Inflammatory macrophage treated with lipopolysaccharide for 4 hours (primary cell): ENCODE results near the gene ANKZF1.
A peak's percentile ranks its signal among the peaks of the same experiment; 100 is the strongest.

Experiments
- DNase-seq: peaks from one replicate; pipeline ENCODE4 v3.0.0-alpha.2; 2020

Gene ANKZF1

DNA sequence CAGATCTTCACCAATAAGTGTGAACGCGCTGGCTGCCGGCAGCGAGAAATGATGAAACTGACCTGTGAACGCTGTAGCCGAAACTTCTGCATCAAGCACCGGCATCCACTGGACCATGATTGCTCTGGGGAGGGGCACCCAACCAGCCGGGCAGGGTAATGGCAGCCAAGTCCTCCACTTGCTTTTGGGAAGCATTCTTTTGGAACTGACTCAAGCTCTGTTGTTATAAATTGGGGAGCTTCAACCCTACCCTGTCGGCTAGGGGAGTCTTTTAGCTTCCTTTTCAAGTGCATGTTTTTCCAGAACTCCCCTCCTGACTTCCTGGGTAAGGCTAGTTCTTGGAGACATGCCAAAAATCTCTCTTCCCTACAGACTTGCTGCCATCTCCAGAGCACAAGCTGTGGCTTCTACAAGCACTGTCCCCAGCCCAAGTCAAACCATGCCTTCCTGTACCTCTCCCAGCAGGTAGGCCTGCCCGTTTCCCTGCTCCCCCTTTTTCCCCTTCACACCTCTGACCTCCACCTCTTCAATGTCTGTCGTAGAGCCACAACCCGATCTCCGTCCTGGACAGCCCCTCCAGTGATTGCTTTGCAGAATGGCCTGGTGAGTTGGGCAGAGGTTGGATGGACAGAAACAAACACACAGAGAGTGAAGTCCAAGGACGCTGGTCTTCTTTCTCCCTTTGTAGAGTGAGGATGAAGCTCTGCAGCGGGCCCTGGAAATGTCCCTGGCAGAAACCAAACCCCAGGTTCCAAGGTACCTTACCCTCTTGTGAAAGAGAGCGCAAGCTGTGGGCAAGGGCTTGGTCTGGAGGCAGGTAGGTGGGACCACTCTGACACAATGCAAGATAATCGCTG, 21.5 kb upstream of the ANKZF1 start:
- DNase-seq, result no peak

- no peak for DNase-seq
These were observed 20.1 kb upstream of the ANKZF1 start for GRCh38 chr2:219209236-219210195.

DNA sequence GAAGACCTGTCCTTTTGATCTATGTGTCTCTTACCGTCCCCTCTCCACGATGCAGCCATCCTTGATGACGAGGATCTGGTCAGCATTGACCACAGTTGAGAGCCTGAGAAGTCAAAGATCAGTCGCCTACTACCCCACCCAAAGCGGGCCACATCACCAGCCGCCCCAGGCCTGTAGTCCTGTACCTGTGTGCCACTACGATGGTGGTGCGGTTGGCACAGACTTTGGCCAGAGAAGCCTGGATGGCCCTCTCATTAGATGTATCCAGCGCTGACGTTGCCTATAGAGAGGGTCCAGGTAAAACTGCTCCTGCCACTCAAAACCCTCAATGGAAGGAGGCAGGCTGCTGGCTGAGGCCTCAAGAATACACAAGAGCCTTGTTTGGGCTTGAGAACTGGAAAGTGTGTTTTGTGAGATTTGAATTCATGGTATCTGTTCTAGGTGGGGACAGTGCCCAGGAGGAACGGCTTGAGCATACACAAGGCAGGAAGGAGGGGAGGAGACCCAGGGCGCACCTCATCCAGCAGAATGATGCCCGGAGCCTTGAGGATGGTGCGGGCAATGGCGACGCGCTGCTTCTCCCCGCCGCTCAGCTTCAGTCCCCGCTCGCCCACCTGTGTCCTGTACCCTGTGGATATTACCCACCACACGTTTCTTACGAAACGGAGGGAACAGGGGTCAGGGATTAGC, 19.3 kb upstream of the ANKZF1 start:
- no peak for DNase-seq

DNA sequence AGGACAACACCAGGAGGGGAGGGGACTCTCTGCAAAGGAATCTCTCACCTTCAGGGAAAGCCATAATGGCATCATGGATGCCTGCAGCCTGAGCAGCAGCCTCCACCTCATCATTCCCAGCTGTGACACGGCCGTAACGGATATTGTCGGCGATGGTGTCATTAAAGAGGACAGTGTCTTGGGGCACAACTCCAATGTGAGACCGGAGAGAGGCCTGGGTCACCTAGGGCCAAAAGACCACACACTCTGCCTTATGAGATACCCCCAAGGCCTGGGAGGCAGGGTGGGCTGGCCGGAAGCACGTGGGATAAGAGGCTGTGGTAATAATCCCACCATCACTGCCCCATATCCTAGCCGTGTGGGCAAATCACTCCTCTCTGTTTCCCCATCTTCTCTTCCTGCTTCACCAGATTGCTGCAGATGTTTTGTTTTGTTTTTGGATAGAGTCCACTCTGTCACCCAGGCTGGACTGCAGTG, 18.7 kb upstream of the ANKZF1 start:
- DNase-seq, result no peak

- no peak for DNase-seq
These were observed 16.6 kb upstream of the ANKZF1 start for GRCh38 chr2:219213026-219213415.

DNA sequence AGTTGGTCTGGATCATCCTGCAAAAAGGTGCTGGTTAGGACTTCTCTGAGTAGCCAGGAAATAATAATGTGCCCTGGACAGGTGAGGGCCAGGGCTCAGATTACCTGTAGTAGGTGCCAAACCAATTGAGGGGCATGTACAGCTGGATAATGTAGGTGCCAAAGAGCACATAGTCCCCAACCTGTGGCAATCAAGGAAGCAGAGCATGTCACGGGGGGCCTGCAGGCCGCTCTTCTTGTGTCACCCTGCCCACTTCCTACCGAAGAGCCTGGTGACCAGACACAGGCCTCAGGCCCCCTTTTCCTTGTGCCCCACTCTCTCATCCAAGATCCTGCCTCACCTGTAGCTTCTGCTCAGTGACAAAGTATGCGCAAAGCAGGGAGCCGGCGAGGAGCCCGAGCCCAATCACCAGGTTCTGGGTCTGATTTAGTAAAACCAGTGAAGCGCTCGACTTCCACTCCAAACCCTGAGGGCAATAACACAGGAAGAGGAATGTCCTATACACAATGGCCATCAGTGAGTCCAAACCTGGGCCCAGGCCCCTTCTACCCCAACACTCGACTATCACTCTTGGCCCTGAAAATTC, 16.0 kb upstream of the ANKZF1 start:
- no peak for DNase-seq

DNA sequence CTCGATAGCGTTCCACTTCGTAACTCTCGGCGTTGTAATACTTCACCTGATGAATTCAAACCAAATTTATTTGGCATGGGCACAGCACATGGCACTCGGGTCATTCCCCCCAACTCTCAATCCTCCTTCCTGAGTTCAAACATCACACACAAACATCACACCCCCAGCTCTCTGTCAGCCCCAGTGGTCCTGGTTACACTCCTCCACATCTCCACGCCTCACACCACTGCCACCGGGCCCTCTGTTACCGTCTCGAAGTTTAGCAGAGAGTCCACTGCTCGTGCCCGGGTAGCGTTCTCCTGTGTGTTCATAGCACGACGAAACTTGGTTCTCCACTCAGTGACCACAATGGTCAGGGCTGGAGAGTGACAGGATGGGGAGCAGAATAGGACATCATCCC, 15.5 kb upstream of the ANKZF1 start:
- DNase-seq, result no peak

DNA sequence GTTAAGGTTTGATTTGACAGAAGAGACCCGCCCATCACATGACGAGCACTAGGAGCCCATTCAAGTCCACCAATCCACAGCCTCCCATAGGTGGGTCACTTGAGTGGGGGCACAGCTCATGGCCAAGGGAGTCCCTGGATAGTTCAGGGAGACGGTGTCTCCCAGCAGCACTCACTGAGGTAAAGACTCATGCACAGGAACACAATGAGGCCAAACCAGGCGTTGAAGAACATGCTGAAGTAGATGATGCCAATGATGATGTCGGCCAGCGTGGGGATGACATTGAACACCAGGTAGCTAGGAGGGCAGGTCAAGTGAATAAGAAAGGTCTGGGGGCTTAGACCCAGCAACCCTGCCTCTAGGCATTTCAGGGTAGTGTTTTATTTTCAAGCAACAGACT, 14.8 kb upstream of the ANKZF1 start:
- DNase-seq, result no peak

DNA sequence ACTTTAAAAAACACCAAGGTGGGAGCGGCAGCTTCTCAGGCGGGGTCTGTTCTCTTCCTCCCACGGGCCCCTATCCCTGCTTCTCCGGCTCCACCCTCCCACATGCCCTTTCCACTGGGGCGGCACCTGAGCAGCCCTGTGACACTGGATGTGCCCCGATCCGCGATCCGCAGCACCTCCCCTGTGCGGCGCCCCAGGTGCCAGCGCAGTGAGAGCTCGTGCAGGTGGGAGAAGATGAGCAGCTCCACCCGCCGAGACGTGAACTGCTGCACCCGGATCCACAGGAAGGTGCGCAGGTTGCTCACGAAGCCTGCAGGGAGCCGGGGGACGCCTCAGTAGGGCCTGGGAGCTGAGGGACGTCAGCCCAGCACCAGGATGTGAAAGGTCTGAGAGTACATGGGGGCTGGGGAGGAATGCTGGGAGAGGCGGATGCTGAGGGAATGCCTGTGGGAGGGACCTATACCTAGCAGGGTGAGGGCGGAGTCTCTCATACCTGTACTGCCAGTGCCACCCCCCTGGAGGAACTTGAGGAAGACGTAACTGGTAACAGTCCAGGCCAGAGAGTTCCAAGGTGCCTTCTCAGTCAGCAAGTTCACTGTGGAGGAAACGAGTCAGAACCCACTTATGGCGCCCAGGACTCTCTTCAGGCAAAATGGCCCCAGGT, 13.6 kb upstream of the ANKZF1 start:
- no peak for DNase-seq

- DNase-seq, result no peak
These were observed 13.1 kb upstream of the ANKZF1 start for GRCh38 chr2:219216535-219216915.

DNA sequence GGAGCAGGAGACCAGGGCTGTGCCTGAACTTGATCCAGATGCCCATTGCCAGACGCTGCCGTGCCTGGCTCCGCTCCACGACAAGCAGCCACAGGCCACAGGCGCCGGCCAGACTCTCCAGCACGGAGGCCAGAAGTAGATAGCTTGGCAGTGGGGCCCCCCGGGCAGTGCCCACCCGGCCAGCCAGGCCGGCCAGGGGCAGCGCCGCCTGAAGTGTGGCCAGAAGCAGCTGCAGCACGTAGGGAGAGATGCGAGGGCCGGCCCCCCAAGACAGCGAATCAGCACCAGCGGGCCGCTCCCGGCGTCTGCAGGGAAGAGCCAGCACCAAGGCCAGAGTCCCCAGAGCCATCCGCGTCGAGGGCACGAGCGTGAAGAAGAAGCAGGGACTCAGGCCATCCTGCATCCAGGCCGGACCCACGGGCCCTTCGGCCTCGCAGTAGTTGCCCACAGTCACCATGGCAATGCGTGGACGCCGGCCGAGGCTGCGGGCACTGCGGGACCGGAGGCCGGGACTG, 11.3 kb upstream of the ANKZF1 start:
- peak; percentile 19 for DNase-seq

GRCh38 chr2:219218732-219219701, 10.6 kb upstream of the ANKZF1 start, which contains the start of gene ABCB6:
Gene ABCB6 (minus strand): TSS chr2:219218958. CDS start chr2:219218673, 285 bp downstream.
- DNase-seq, result peak; percentile 70

GRCh38 chr2:219219784-219220532, 9.6 kb upstream of the ANKZF1 start:
- no peak for DNase-seq

DNA sequence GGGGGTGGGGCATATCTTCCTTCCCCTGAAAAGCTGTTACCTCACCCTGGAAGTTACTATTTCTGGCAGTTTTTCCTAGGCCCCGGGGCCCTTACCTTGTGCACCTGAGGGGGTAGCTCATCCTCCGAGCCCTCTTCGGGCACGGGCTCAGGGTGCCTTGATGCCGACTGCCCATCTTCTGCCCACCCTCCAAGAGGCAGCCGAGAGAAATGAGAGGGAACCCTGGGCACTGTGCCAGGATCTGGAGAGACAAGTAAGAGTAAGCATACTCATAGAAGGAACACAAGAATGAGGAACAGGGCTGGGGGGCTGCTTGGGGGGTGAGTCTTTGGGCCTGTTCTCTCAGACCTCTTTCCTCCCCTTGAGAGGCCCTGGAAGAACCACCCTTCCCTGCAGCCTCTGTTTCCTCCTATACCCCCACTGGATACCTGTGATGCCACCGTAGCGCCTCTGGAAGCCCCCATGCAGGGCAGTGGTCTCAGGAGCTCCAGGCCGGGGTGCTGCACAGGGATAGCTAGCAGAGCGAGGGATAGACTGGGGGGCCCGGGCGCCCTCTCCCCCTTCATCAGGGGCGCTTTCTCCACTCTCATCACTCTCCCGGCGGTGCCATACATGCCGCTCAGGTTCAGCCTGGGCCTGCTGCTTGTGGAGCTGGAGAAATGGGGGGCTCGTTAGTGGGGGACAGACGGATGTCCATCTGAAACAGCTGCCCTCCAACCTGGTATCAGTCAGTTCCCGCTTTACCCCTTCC, 8.8 kb upstream of the ANKZF1 start:
- DNase-seq, result no peak

GRCh38 chr2:219221957-219222518, 7.6 kb upstream of the ANKZF1 start:
- DNase-seq, result no peak

DNA sequence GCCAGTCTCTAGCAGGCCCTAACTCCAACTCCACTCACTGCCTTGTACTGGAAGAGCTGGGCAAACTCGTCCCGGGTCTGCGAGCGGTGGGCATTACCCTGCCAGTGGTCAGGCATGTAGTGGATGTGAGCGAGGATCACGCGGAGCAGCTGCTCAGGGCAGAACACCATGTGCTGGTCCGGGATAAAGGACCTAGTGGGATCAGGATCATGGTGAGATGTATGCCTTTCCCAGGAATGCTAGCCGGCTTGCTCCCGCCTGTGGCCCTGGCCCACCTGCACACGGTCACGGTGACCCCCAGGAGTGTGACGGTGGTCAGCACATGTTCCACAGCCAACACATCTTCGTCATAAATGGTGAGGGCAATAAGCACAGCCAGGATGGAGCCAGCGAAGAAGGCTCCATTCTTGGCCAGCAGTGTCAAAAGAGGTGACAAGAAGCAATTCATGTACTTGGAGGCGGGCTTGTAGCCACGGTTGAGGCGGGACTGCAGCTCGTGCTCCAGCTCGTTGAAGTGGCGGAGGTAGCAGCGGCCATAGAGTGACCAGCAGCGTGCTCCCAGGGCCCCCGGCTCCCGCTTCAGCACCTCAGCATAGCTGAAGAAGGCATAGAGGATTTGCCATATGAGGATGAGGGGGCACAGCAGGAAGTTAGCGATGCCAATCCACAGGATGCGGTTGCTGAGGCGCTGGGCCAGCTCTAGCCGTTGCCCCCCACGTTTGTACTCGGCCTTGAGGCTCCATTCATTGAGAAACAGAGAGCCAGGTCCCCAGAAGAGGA, 5.6 kb upstream of the ANKZF1 start:
- DNase-seq, result no peak

DNA sequence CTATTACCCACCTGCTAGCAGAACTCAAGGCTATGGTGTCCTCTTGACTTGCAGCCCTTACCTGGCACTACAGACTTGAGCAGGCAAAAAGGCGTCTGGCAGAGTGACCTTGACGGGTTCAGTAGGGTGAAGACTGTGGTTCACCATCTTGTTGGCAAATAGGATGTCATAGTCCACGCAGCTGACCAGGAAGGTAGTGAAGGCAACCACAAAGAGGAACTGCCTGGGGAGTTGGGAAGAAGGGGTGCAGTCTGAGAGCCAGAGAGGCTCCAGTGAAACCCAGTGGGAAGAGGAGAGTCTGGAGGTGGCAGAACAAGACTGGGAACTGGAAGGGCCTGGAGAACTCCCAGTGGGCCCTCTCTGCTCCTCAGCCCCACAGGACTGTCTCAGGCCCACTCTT, 4.3 kb upstream of the ANKZF1 start:
- DNase-seq, result peak; percentile 60
